Measurements from ENCODE around the gene ABCG1. TPM values are rescaled to one million over a fixed set of nuclear protein-coding genes. Genes with fewer than 3 reads are reported as not detected.

ABCG1 gene
- total RNA-seq, 6 experiments from 2014 or later, result 3.3 to 9.8 (median 4.8) TPM

DNA sequence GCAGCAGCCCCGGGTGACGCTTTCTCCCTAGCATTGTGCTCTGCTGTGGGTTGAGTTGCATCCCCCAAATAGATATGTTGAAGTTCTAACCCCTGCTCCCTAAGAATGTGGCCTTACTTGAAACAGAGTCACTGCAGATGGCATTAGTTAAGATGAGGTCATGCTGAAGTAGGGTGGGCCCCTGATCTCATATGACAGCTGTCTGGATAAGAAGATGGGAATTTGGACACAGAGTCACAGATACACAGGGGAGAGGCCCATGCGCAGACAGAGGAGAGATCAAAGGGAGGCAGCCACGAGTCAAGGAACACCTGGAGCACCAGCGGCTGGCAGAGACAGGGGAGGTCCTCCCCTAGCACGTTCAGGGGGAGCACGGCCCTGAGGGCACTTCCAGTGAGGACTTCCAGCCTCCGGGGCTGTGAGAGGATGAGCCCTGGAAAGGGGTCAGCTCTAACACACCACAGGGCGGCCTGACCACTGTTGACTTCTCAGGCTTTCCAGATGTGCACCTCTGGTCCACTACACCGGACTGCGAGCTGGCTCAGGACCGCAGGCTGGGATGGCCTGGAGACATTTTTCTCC, 46.4 kb downstream of the ABCG1 start:
- no peak for TF ChIP-seq POLR2A (IDR thresholded peaks at IDR 0.05)
- TF ChIP-seq, protein P1, sequence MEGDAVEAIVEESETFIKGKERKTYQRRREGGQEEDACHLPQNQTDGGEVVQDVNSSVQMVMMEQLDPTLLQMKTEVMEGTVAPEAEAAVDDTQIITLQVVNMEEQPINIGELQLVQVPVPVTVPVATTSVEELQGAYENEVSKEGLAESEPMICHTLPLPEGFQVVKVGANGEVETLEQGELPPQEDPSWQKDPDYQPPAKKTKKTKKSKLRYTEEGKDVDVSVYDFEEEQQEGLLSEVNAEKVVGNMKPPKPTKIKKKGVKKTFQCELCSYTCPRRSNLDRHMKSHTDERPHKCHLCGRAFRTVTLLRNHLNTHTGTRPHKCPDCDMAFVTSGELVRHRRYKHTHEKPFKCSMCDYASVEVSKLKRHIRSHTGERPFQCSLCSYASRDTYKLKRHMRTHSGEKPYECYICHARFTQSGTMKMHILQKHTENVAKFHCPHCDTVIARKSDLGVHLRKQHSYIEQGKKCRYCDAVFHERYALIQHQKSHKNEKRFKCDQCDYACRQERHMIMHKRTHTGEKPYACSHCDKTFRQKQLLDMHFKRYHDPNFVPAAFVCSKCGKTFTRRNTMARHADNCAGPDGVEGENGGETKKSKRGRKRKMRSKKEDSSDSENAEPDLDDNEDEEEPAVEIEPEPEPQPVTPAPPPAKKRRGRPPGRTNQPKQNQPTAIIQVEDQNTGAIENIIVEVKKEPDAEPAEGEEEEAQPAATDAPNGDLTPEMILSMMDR (IDR thresholded peaks at IDR 0.05), result no peak
- 69% methylated on average over 5 of the region's 12 CpGs for WGBS (ENCODE audit: insufficient coverage, low coverage, low lambda C conversion rate, missing lambda C conversion rate)
- no peak overlapping the region for H3K4me3 ChIP-seq
- no peaks in the 10 kb centered on the region for H3K9me3 ChIP-seq
- intact Hi-C loops (cut with DNase I), result no loop called here
- no peaks in the 10 kb centered on the region for H3K4me1 ChIP-seq
- H3K36me3 ChIP-seq, result no peaks in the 10 kb centered on the region
- H3K27me3 ChIP-seq, result no peaks in the 10 kb centered on the region
- no peak overlapping the region for H3K27ac ChIP-seq
- ATAC-seq, result no peak
- DNase-seq, result peak in 1 of 3 donors; percentile 12

DNA sequence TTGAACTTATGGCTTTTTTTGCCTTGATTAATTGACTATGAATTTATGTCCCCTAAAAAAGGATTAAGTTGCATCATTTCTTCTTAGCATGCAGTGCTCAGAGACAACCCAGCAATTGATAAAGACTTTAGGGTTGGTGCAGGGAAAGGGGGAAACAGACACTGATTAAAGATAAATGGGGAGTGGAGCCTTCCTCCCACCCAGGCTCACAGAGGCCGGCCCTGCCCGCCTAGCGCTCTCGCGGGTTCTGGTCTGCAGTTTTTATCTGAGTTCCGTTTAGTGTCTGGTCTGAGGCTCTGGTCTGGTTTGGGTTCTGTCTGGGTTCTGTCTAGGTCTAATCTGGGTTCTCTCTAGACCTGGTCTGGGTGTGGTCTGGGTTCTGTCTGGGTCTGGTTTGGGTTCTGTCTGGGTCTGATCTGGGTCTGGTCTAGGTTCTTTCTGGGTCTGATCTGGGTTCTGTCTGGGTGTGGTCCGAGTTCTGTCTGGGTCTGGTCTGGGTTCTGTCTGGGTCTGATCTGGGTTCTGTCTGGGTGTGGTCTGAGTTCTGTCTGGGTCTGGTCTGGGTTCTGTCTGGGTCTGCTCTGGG, 48.1 kb downstream of the ABCG1 start:
- no peak for TF ChIP-seq POLR2A (IDR thresholded peaks at IDR 0.05)
- TF ChIP-seq, protein P1 (IDR thresholded peaks at IDR 0.05), result no peak
- DNase-seq, result peak in 1 of 3 donors; percentile 12
- Histone ChIP-seq H3K27ac (no peak overlapping the region), H3K4me3 (no peak overlapping the region), H3K9me3 (no peaks in the 10 kb centered on the region), H3K4me1 (no peaks in the 10 kb centered on the region), H3K27me3 (no peaks in the 10 kb centered on the region), H3K36me3 (no peaks in the 10 kb centered on the region)
- WGBS (ENCODE audit: insufficient coverage, low coverage, low lambda C conversion rate, missing lambda C conversion rate), result 71% methylated on average over 2 of the region's 7 CpGs
- intact Hi-C loops (cut with DNase I), result no loop called here
- no peak for ATAC-seq

DNA sequence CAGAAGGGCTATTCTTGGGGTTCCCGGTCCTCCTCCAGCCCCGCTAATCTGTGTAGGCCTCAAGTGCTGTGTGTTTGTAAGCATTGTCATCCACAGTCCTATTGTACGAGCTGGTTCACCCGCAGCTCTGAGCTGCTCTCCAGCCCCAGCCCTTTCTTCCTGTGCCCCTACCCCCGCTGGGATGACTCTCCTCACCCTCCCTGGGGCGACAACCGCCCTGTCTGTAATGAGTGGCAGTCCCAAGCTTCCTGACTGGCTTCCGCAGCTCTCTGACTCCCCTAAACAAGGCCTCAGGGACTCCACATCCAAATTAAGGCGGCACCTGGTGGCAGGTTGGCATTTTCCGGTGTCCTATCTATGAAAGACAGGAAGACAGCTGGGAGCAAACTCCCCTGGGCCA, 50.4 kb downstream of the ABCG1 start:
- DNase-seq, result peak in 1 of 3 donors; percentile 17
- TF ChIP-seq POLR2A (IDR thresholded peaks at IDR 0.05), result no peak
- TF ChIP-seq, protein P1 (IDR thresholded peaks at IDR 0.05), result no peak
- 58% methylated on average over 8 of the region's 10 CpGs for WGBS (ENCODE audit: insufficient coverage, low coverage, low lambda C conversion rate, missing lambda C conversion rate)

DNA sequence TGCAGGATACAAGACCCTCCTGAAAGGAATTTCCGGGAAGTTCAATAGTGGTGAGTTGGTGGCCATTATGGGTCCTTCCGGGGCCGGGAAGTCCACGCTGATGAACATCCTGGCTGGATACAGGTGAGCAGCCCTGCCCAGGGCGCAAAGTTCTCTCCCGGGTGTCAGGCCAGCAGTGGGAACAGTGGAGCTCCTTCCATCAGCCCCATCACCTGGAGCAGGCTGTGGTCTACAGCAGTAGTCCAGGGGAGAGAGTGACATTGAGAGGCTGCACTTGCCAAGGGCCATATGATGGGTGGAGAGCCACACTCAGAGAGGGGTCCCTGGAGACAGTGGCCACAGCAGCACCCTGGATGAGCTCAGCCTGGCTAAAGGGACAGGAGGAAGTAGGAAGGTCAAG, 52.1 kb downstream of the ABCG1 start:
- DNase-seq, result no peak
- intact Hi-C loops (cut with DNase I), result no loop called here
- Histone ChIP-seq H3K4me1 (no peaks in the 10 kb centered on the region), H3K27ac (no peak overlapping the region), H3K36me3 (no peaks in the 10 kb centered on the region), H3K27me3 (no peaks in the 10 kb centered on the region), H3K4me3 (no peak overlapping the region), H3K9me3 (no peaks in the 10 kb centered on the region)
- TF ChIP-seq, protein P1 (IDR thresholded peaks at IDR 0.05), result no peak
- TF ChIP-seq POLR2A (IDR thresholded peaks at IDR 0.05), result no peak
- WGBS (ENCODE audit: insufficient coverage, low coverage, low lambda C conversion rate, missing lambda C conversion rate), result 80% methylated on average over 1 of the region's 6 CpGs
- no peak for ATAC-seq

More for the DNA sequence above, 50.4 kb downstream of the ABCG1 start:
- no peak overlapping the region for H3K4me3 ChIP-seq
- no peaks in the 10 kb centered on the region for H3K9me3 ChIP-seq
- H3K27ac ChIP-seq, result no peak overlapping the region
- no peaks in the 10 kb centered on the region for H3K27me3 ChIP-seq
- ATAC-seq, result peak in 3 of 4 donors; percentile 32 to 46 (median 36)
- intact Hi-C loops (cut with DNase I), result no loop called here
- no peaks in the 10 kb centered on the region for H3K4me1 ChIP-seq
- no peaks in the 10 kb centered on the region for H3K36me3 ChIP-seq
